GM12864 (cell line): ENCODE results near the gene ALDH3B1.

Source experiments
- DNase-seq: peaks from one replicate; pipeline ENCODE4 v3.0.0-alpha.2; 2011; ENCODE audit warnings: low read depth
- H3K4me3 ChIP-seq: 2 replicates; pipeline ENCODE4 v1.5.1; 2011; ENCODE audit warnings: mild to moderate bottlenecking, low read depth, low read length, control low read depth
- CTCF ChIP-seq: IDR thresholded peaks from 2 replicates; pipeline ENCODE4 v1.5.1; 2011; ENCODE audit warnings: low read depth, mild to moderate bottlenecking, moderate library complexity, low read length, control low read depth, inconsistent platforms; ENCODE audit errors: missing control alignments

ALDH3B1 gene

GRCh38 chr11:68039526-68040086 lies 29.5 kb downstream of the ALDH3B1 start:
- TF ChIP-seq CTCF, result no peak
- no peak for DNase-seq
- peak overlapping the region; percentile 90 for H3K4me3 ChIP-seq

GRCh38 chr11:68040101-68040956 lies 30.2 kb downstream of the ALDH3B1 start:
- DNase-seq, result no peak
- peak overlapping the region; percentile 90 for H3K4me3 ChIP-seq
- no peak for TF ChIP-seq CTCF

GRCh38 chr11:68040957-68041591 lies 30.9 kb downstream of the ALDH3B1 start:
- DNase-seq, result no peak
- no peak for TF ChIP-seq CTCF
- H3K4me3 ChIP-seq, result peak overlapping the region; percentile 90

GRCh38 chr11:68041617-68042218 lies 31.6 kb downstream of the ALDH3B1 start:
- H3K4me3 ChIP-seq, result no peak overlapping the region
- no peak for DNase-seq
- no peak for TF ChIP-seq CTCF

GRCh38 chr11:68042219-68043028 lies 32.3 kb downstream of the ALDH3B1 start:
- TF ChIP-seq CTCF, result no peak
- no peak for DNase-seq
- no peak overlapping the region for H3K4me3 ChIP-seq

GRCh38 chr11:68043029-68043348 lies 32.9 kb downstream of the ALDH3B1 start:
- TF ChIP-seq CTCF, result no peak
- H3K4me3 ChIP-seq, result no peak overlapping the region
- no peak for DNase-seq
